Right atrium auricular region (tissue), 2 donors: Measurements from ENCODE around the gene E2F2. TPM values are rescaled to one million over a fixed set of nuclear protein-coding genes. Genes with fewer than 3 reads are reported as not detected.

ENCODE experiments used
- DNase-seq: peaks from one replicate; pipeline ENCODE4 v3.0.0-alpha.2; 2019; ENCODE audit warnings: low spot score
- H3K27ac ChIP-seq, 2 donors: fragments of 200-600 bp; sonication (generic); 1 replicate in 1 of 2; 2 replicates in 1 of 2; pipeline ENCODE4 v1.5.1; 2016 to 2019
- H3K27me3 ChIP-seq, 2 donors: fragments of 200-600 bp; sonication (generic); one replicate each; pipeline versions ENCODE4 v1.5.1 to v1.6.0; 2017 to 2019
- H3K36me3 ChIP-seq: fragments of 200-600 bp; sonication (generic); one replicate; pipeline ENCODE4 v1.5.1; 2016
- H3K4me1 ChIP-seq, 2 donors: fragments of 200-600 bp; sonication (generic); one replicate each; pipeline versions ENCODE4 v1.5.1 to v1.6.0; 2017 to 2019
- H3K4me3 ChIP-seq, 2 donors: fragments of 200-600 bp; sonication (generic); 1 replicate in 1 of 2; 2 replicates in 1 of 2; pipeline ENCODE4 v1.5.1; 2017 to 2019; ENCODE audit warnings: mild to moderate bottlenecking in 1 of 2, moderate library complexity in 1 of 2
- H3K9me3 ChIP-seq, 2 donors: fragments of 200-600 bp; sonication (generic); one replicate each; pipeline ENCODE4 v1.5.1; 2019
- CTCF ChIP-seq, 2 donors: fragments of 200-600 bp; sonication (generic); IDR thresholded peaks; one replicate each; pipeline ENCODE4 v1.5.1; 2019; ENCODE audit warnings: antibody characterized with exemption in 2 of 2
- total RNA-seq, 2 donors: library from RNA; depleted of rRNA; stranded (reverse); fragments of >200 nt; gene quantifications; one replicate each; pipeline ENCODE4 v1.1.0, GENCODE V29; 2016

Gene E2F2
- total RNA-seq, 2 donors from 2014 or later: 0.20 to 0.33 TPM

GRCh38 chr1:23554481-23555269 is 23.6 kb upstream of the E2F2 start:
- peak; percentile 14 to 48 for TF ChIP-seq CTCF (IDR thresholded peaks at IDR 0.05)
- no peaks in the 10 kb centered on the region for H3K9me3 ChIP-seq
- H3K27me3 ChIP-seq: no peaks in the 10 kb centered on the region
- peak overlapping the region; percentile 68 to 79 for H3K4me3 ChIP-seq
- H3K27ac ChIP-seq: peak overlapping the region; percentile 90 to 93
- DNase-seq: peak; percentile 83
- H3K4me1 ChIP-seq: peaks cover 0 to 41% of the 10 kb centered on the region in 2 donors
- H3K36me3 ChIP-seq: peaks cover 23% of the 10 kb centered on the region

DNA sequence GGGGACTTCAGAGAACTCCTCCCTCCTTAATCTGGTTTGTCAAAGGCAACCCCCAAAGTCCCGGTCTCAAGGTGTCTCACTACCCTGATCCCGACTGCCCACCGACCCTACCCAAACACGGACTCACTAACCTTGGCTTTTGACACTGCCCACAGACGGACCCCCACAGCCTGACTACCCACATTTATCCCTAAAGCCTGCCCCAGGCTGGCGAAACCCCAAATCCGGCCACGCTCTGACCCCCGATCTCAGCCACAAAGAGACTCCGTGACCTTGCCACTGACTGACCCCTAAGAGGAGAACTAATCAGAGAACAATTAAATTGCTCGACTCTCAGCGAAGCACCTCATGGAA is 23.1 kb upstream of the E2F2 start:
- H3K4me3 ChIP-seq: peak overlapping the region; percentile 68 to 79
- no peaks in the 10 kb centered on the region for H3K9me3 ChIP-seq
- H3K27me3 ChIP-seq: no peaks in the 10 kb centered on the region
- no peak for DNase-seq
- peaks cover 23% of the 10 kb centered on the region for H3K36me3 ChIP-seq
- peaks cover 0 to 41% of the 10 kb centered on the region in 2 donors for H3K4me1 ChIP-seq
- no peak for TF ChIP-seq CTCF (IDR thresholded peaks at IDR 0.05)
- H3K27ac ChIP-seq: peak overlapping the region; percentile 90 to 93

DNA sequence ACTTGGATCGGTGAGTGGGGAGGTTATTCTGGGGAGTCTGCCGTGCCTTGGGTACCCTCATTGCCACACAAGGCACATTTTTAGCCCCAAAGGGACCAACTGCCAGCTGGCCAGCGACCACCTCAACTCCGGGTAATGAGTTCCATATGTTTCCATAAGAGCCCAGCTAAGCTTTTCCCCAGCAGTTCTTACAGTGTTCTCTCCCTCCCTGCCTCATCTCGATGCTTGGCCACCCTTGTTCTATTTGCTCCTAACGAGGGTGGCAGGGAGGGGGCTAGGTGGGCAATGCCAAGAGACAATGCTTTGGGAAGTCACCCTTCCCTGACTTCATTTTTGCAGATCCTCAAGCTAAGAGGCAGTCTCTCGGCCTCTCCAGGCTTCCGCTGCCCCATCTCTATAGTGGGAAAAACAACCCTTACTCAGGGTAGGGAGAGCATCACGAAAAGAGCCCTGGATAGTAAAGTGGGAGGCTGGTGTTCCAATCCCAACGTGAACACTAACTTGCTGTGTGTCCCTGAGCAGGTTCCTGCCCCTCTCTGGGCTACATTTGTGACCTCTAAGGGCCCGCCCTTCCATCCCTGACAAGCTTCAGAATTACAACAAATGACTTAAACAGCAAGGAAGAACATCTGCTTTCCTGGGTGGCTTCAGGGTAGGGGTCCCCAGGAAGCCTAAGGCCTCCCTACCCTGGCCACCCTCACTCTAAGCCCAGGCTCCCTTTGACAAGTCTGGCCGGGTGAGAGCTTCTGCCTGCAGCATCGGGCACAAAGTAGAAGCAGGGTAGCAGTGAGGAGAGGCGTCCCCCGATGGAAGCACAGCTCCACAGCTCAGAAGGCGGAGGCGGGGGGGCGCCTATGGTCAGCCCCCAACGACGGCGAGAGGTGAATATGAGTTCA is 22.4 kb upstream of the E2F2 start:
- Histone ChIP-seq H3K4me3 (no peak overlapping the region), H3K4me1 (peaks cover 0 to 42% of the 10 kb centered on the region in 2 donors)
- DNase-seq: no peak

DNA sequence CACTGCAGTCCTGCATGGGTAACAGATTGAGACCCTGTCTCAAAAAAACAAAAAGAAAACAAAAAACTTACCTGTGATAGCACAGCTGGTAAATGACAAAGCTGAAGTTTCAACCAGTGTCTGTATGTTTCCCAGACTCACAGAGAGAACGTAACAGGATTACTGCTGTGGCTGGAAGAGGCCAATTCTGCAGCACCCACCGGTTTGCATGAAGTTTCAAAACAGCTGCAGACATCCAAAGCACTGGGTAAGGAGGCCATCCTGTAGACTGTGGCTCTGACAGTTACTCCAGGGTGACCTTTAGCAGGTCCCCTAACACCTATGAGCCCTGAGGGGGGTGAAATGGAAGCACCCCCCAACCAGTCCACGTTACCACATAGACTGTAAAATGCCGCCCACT is 20.8 kb upstream of the E2F2 start:
- no peak overlapping the region for H3K27ac ChIP-seq

More for the DNA sequence above, 22.4 kb upstream of the E2F2 start:
- peaks cover 18% of the 10 kb centered on the region for H3K36me3 ChIP-seq
- TF ChIP-seq CTCF (IDR thresholded peaks at IDR 0.05): no peak
- no peaks in the 10 kb centered on the region for H3K9me3 ChIP-seq
- H3K27ac ChIP-seq: peak overlapping the region; percentile 90 to 93
- no peaks in the 10 kb centered on the region for H3K27me3 ChIP-seq

DNA sequence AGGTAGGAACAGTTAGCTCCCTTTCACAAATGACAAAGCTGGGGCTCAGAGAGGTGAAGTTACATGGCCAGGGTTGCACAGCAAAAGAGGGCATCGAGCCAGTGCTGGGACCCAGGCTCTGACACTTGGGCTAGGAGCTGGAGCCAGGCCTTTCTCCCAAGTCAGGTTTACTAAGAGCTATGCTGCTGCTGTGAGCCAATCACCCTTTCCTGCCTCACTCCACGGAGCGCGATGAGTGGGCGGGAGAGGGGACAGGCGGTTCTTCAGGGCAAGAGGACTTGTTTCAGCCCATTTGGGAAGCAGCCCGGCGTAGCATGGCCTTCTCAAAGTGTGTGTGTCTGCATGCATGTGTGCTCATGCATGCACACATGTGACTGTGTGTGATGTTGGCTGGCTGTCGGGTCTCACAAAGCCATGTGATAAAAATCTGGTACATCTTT is 17.7 kb upstream of the E2F2 start:
- no peak overlapping the region for H3K4me3 ChIP-seq
- DNase-seq: peak; percentile 85
- peaks cover 0 to 26% of the 10 kb centered on the region in 2 donors for H3K4me1 ChIP-seq
- no peaks in the 10 kb centered on the region for H3K36me3 ChIP-seq
- no peaks in the 10 kb centered on the region for H3K27me3 ChIP-seq
- peak overlapping the region; percentile 11 to 60 for H3K27ac ChIP-seq
- H3K9me3 ChIP-seq: no peaks in the 10 kb centered on the region
- no peak for TF ChIP-seq CTCF (IDR thresholded peaks at IDR 0.05)

More for the DNA sequence above, 20.8 kb upstream of the E2F2 start:
- H3K9me3 ChIP-seq: no peaks in the 10 kb centered on the region
- no peak for DNase-seq
- H3K4me1 ChIP-seq: peaks cover 0 to 47% of the 10 kb centered on the region in 2 donors
- no peak for TF ChIP-seq CTCF (IDR thresholded peaks at IDR 0.05)
- H3K4me3 ChIP-seq: no peak overlapping the region
- H3K27me3 ChIP-seq: no peaks in the 10 kb centered on the region
- H3K36me3 ChIP-seq: peaks cover 1% of the 10 kb centered on the region
